ENCODE results near the gene ZCCHC24.

- TF ChIP-seq CTCF (conservative IDR thresholded peaks at IDR 0.05) (no peak), ZFX (IDR thresholded peaks at IDR 0.05) (no peak)
These were observed 60.5 kb downstream of the ZCCHC24 start for GRCh38 chr10:79384773-79385391.
